ENCODE data around the gene GNG14. TPM values are rescaled to one million over a fixed set of nuclear protein-coding genes. Genes with fewer than 3 reads are reported as not detected.
A peak's percentile ranks its signal among the peaks of the same experiment; 100 is the strongest.
"Not testable (repeated sequence)": the region's sequence is repeated elsewhere in the genome, so short reads cannot be mapped to it uniquely, and the experiment has no call there.

The GNG14 gene
- total and polyA plus RNA-seq, 2 donors: 0.14 TPM; not detected in 1

DNA sequence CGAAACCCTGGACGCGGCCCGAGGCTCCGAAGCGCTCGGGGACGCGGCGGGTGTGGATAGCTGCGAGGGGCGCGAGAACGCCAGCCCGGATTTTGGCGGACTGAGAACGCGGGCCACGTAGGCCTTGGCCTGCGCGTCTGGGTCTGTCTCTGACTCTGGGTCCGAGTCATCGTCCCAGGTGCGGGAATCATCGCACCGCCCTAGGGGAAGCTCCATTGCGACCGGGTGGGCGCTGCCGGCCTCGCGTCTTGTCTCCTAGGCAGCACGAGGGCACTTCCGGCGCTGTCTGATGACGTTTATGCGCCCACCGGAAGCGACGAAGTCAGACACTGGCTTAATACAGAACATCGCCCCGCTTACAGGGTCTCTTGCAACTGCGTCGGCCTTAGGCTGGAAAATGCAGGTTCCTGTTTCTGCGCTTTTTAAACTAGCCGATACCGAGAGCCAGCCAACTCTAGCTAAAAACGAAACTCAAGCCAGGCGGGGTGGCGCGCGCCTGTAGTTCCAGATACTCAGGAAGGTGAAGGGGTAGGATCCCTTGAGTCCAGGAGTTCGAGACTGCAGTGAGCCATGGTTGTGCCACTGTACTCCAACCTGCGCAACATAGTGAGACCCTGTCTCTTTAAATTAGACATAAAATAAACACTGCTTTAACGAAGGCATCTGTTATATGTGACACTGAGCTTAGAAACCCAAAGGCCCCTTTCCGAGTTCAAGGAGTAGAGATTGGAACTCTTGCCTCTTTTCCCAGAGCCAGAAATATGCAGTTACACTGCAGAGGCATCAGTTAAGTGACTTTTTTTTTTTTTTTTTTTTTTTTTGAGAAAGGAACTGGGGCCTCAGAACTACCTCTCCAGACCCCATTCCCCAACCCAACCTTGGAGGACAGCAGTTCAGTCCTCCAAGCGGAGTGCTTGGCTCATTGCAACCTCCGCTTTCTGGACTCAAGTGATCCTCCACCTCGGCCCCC lies 8.9 kb downstream of the GNG14 start, which contains the start of gene FBXW9:
TSS of gene FBXW9 (minus strand) at position 266 of the 970 bp plus-strand sequence. CDS start at position 216, 50 bp downstream.
- 7% methylated on average over 59 of the region's 59 CpGs for WGBS
- H3K4me1 ChIP-seq (ENCODE audit: control insufficient read depth in 2 of 2, insufficient read depth in 2 of 2, low read length in 2 of 2): peaks cover 10 to 14% of the 10 kb centered on the region in 2 donors
- H3K36me3 ChIP-seq (ENCODE audit: control insufficient read depth in 2 of 2, insufficient read depth in 2 of 2, low read length in 1 of 2): peaks cover 25 to 31% of the 10 kb centered on the region in 2 donors
- DNase-seq (ENCODE audit: low read depth in 6 of 9, low spot score in 9 of 9): peak; percentile 92 to 98 (median 96)
- H3K4me3 ChIP-seq (ENCODE audit: low read length in 2 of 2): peak within 1 kb of the TSS; percentile 66 to 93
- no peaks in the 10 kb centered on the region for H3K27me3 ChIP-seq (ENCODE audit: control insufficient read depth in 2 of 2, insufficient read depth in 1 of 2, low read length in 1 of 2)
- H3K9me3 ChIP-seq (ENCODE audit: control insufficient read depth in 2 of 2, insufficient read depth in 1 of 2, low read length in 1 of 2): no peaks in the 10 kb centered on the region
- H3K27ac ChIP-seq (ENCODE audit: low read depth in 1 of 2, low read length in 1 of 2): peak within 1 kb of the TSS; percentile 95 to 98

DNA sequence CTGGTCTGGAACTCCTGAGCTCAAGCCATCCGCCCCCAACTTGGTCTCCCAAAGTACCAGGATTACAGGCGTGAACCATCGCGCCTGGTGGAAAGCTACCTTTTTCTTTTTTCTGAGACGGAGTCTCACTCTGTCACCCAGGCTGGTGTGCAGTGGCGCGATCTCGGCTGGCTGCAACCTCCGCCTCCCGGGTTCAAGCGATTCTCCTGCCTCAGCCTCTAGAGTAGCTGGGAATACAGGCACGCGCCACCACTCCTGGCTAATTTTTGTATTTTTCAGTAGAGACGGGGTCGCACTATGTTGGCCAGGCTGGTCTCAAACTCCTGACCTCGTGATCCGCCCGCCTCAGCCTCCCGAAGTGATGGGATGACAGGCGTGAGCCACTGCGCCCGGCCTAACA lies 9.6 kb downstream of the GNG14 start:
- H3K27ac ChIP-seq (ENCODE audit: low read depth in 1 of 2, low read length in 1 of 2); H3K4me3 ChIP-seq (ENCODE audit: low read length in 2 of 2); H3K27me3 ChIP-seq (ENCODE audit: control insufficient read depth in 2 of 2, insufficient read depth in 1 of 2, low read length in 1 of 2); DNase-seq (ENCODE audit: low read depth in 6 of 9, low spot score in 9 of 9); H3K9me3 ChIP-seq (ENCODE audit: control insufficient read depth in 2 of 2, insufficient read depth in 1 of 2, low read length in 1 of 2): not testable (repeated sequence)
- H3K36me3 ChIP-seq (ENCODE audit: control insufficient read depth in 2 of 2, insufficient read depth in 2 of 2, low read length in 1 of 2): peaks cover 33 to 38% of the 10 kb centered on the region in 2 donors
- 97% methylated on average over 22 of the region's 22 CpGs for WGBS
- H3K4me1 ChIP-seq (ENCODE audit: control insufficient read depth in 2 of 2, insufficient read depth in 2 of 2, low read length in 2 of 2): peaks cover 10 to 14% of the 10 kb centered on the region in 2 donors

DNA sequence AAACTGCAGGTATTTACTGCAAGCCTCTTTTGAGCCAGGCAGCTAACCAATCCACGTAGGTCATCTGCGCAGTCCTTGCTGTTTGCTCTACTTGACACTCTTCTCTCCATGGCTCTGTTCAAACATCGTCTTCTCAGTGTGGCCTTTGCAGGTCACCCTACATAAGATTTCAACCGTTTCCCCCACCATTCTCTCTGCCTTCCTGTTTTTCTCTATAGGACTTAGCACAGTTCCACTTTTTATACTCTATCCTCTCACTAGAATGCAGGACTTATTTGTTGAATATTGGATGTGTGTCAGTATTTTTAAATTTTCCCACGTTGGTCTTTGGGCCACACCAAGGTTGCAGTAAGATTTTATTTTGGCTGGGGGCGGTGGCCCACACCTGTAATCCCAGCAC lies 10.3 kb downstream of the GNG14 start:
- H3K36me3 ChIP-seq (ENCODE audit: control insufficient read depth in 2 of 2, insufficient read depth in 2 of 2, low read length in 1 of 2): peaks cover 33 to 40% of the 10 kb centered on the region in 2 donors
- peaks cover 10 to 14% of the 10 kb centered on the region in 2 donors for H3K4me1 ChIP-seq (ENCODE audit: control insufficient read depth in 2 of 2, insufficient read depth in 2 of 2, low read length in 2 of 2)
- H3K9me3 ChIP-seq (ENCODE audit: control insufficient read depth in 2 of 2, insufficient read depth in 1 of 2, low read length in 1 of 2): no peaks in the 10 kb centered on the region
- no peaks in the 10 kb centered on the region for H3K27me3 ChIP-seq (ENCODE audit: control insufficient read depth in 2 of 2, insufficient read depth in 1 of 2, low read length in 1 of 2)
- no peak for DNase-seq (ENCODE audit: low read depth in 6 of 9, low spot score in 9 of 9)
- 91% methylated on average over 6 of the region's 6 CpGs for whole genome bisulfite sequencing
- no peak overlapping the region for H3K4me3 ChIP-seq (ENCODE audit: low read length in 2 of 2)
- no peak overlapping the region for H3K27ac ChIP-seq (ENCODE audit: low read depth in 1 of 2, low read length in 1 of 2)

DNA sequence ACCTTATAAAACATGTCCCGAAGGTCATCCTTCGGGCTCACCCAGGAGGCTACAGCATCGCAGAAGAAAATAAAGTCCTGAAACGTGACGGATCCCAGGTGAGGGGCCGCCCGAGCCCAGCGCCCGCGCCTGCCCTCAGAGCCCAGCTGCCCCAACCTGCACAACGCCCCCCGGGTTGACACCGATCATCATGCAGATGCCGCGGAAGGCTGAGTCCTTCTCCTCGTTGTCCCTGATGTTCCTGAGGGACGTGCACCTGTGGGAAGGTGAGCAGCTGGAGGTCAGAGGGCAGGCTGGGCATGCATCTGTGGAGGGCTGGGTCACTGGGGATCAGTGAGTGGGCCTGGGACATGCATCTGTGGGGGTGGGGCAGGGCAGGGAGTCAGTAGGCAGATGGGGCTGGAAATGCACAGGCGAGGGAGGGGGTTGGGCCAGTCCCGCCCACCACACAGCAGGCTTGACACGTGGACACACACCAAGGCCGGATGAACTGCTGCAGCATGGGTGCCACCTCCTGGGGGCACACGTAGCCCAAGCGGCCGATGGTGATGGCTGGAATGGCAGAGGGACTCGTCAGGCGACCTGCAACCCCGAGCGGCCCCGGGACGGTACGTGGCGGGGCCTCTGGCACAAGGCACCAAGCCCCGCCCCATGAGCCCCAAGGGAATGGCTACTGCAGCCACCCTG lies 13.9 kb downstream of the GNG14 start:
- Histone ChIP-seq H3K4me1 (ENCODE audit: control insufficient read depth in 2 of 2, insufficient read depth in 2 of 2, low read length in 2 of 2) (peaks cover 5 to 6% of the 10 kb centered on the region in 2 donors), H3K9me3 (ENCODE audit: control insufficient read depth in 2 of 2, insufficient read depth in 1 of 2, low read length in 1 of 2) (no peaks in the 10 kb centered on the region), H3K4me3 (ENCODE audit: low read length in 2 of 2) (no peak overlapping the region), H3K27me3 (ENCODE audit: control insufficient read depth in 2 of 2, insufficient read depth in 1 of 2, low read length in 1 of 2) (no peaks in the 10 kb centered on the region), H3K27ac (ENCODE audit: low read depth in 1 of 2, low read length in 1 of 2) (no peak overlapping the region), H3K36me3 (ENCODE audit: control insufficient read depth in 2 of 2, insufficient read depth in 2 of 2, low read length in 1 of 2) (peaks cover 63 to 71% of the 10 kb centered on the region in 2 donors)
- no peak for DNase-seq (ENCODE audit: low read depth in 6 of 9, low spot score in 9 of 9)
- WGBS: 99% methylated on average over 33 of the region's 33 CpGs

DNA sequence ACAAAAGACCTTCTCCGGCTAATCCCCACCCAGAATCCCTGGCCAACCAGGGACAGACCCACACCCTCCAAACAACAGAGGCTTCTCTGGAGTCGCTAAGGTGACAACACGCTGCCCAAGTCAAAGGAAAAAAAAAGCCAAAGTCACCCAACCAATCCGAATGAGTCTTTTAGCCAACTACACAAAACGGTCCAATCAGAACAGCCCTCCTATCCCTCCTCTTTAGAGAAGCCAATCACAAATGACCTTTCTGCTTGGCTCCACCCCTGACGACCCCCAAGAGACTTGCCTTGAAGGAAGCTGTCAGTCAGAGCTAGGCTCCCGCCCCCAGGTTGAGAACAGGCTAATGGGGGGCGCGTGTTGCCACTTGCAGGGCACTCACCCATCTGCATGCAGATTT lies 15.2 kb downstream of the GNG14 start:
- Histone ChIP-seq H3K4me1 (ENCODE audit: control insufficient read depth in 2 of 2, insufficient read depth in 2 of 2, low read length in 2 of 2) (no peaks in the 10 kb centered on the region), H3K9me3 (ENCODE audit: control insufficient read depth in 2 of 2, insufficient read depth in 1 of 2, low read length in 1 of 2) (no peaks in the 10 kb centered on the region), H3K27me3 (ENCODE audit: control insufficient read depth in 2 of 2, insufficient read depth in 1 of 2, low read length in 1 of 2) (no peaks in the 10 kb centered on the region), H3K27ac (ENCODE audit: low read depth in 1 of 2, low read length in 1 of 2) (no peak overlapping the region), H3K36me3 (ENCODE audit: control insufficient read depth in 2 of 2, insufficient read depth in 2 of 2, low read length in 1 of 2) (peaks cover 68 to 80% of the 10 kb centered on the region in 2 donors), H3K4me3 (ENCODE audit: low read length in 2 of 2) (no peak overlapping the region)
- WGBS: 92% methylated on average over 9 of the region's 9 CpGs
- DNase-seq (ENCODE audit: low read depth in 6 of 9, low spot score in 9 of 9): peak in 1 of 9 donors; percentile 62

DNA sequence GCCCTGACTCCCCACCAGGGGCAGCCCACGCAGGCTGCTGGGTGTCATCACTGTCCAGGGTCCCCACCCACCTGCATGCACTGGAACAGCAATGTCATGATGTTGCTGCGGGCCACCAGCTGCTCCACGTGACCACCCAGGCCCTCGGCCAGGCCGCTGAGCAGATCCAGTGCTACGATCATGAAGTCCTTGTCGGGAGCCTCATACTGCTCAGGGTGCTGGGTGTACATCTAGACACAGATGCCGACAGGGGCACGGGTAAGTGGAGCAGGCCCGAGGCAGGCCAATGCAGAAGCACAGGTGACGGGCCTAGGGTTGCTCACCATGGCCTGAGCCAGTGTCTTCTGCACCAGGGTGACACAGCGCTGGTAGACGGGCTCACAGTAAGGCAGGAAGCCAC lies 17.4 kb downstream of the GNG14 start:
- Histone ChIP-seq H3K9me3 (ENCODE audit: control insufficient read depth in 2 of 2, insufficient read depth in 1 of 2, low read length in 1 of 2) (no peaks in the 10 kb centered on the region), H3K4me3 (ENCODE audit: low read length in 2 of 2) (no peak overlapping the region), H3K4me1 (ENCODE audit: control insufficient read depth in 2 of 2, insufficient read depth in 2 of 2, low read length in 2 of 2) (no peaks in the 10 kb centered on the region), H3K27ac (ENCODE audit: low read depth in 1 of 2, low read length in 1 of 2) (no peak overlapping the region), H3K36me3 (ENCODE audit: control insufficient read depth in 2 of 2, insufficient read depth in 2 of 2, low read length in 1 of 2) (peaks cover 82 to 84% of the 10 kb centered on the region in 2 donors), H3K27me3 (ENCODE audit: control insufficient read depth in 2 of 2, insufficient read depth in 1 of 2, low read length in 1 of 2) (no peaks in the 10 kb centered on the region)
- 98% methylated on average over 13 of the region's 13 CpGs for WGBS
- DNase-seq (ENCODE audit: low read depth in 6 of 9, low spot score in 9 of 9): no peak

DNA sequence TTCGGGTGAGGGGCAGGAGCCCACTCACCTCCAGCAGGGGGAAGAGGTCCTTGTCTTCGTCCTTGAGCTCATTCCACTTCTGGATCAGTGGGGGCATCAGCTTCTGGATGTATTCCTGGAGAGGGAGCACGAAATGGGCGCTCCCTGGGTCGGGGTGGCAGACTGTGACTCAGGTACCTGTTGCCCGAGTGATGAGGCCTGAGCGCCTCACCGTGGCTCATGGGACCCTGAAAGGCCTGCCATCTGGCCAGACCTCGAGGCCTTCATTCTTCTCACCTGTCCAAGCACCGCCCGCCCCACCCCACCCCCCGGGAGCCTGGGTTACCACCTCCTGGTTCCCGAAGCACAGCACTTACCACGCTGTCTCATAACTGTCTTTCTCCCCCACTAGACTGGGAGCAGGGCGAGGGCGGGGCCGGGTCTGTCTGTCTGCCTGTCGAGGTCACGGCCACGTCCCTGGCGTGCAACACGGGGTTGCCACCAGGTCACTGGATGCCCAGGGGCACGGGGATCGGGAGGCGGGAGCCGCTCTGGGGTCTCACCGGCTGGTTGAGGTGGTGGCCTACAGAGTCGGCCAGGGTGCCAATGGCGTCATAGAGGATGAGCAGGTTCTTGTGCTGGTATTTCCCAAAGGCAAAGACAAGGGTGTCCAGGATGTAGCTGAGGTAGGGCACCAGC lies 18.0 kb downstream of the GNG14 start:
- H3K9me3 ChIP-seq (ENCODE audit: control insufficient read depth in 2 of 2, insufficient read depth in 1 of 2, low read length in 1 of 2): no peaks in the 10 kb centered on the region
- 98% methylated on average over 29 of the region's 29 CpGs for WGBS
- peaks cover 82 to 85% of the 10 kb centered on the region in 2 donors for H3K36me3 ChIP-seq (ENCODE audit: control insufficient read depth in 2 of 2, insufficient read depth in 2 of 2, low read length in 1 of 2)
- DNase-seq (ENCODE audit: low read depth in 6 of 9, low spot score in 9 of 9): no peak
- H3K27ac ChIP-seq (ENCODE audit: low read depth in 1 of 2, low read length in 1 of 2): no peak overlapping the region
- H3K4me3 ChIP-seq (ENCODE audit: low read length in 2 of 2): no peak overlapping the region
- no peaks in the 10 kb centered on the region for H3K4me1 ChIP-seq (ENCODE audit: control insufficient read depth in 2 of 2, insufficient read depth in 2 of 2, low read length in 2 of 2)
- no peaks in the 10 kb centered on the region for H3K27me3 ChIP-seq (ENCODE audit: control insufficient read depth in 2 of 2, insufficient read depth in 1 of 2, low read length in 1 of 2)

DNA sequence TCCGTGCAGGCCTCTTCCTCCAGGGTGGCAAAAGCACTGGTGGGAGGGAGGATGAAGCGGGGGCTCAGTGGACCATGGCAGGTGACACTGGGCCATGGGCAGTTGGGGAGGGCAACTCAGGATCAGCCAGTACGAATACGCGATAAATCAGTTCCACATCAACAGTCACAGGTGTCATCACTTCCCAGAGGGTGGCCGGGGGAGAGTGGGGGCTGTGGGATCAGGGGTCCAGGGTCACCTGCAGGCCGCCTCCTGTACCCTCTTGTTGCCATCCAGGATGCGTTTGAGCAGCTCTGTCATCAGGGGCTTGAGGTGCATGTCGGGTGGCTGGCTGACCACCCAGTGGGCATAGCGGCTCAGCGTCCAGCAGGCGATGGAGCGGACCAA lies 18.5 kb downstream of the GNG14 start:
- DNase-seq (ENCODE audit: low read depth in 6 of 9, low spot score in 9 of 9): no peak
- WGBS: 98% methylated on average over 13 of the region's 13 CpGs
- H3K27me3 ChIP-seq (ENCODE audit: control insufficient read depth in 2 of 2, insufficient read depth in 1 of 2, low read length in 1 of 2): no peaks in the 10 kb centered on the region
- H3K4me3 ChIP-seq (ENCODE audit: low read length in 2 of 2): no peak overlapping the region
- no peaks in the 10 kb centered on the region for H3K4me1 ChIP-seq (ENCODE audit: control insufficient read depth in 2 of 2, insufficient read depth in 2 of 2, low read length in 2 of 2)
- H3K9me3 ChIP-seq (ENCODE audit: control insufficient read depth in 2 of 2, insufficient read depth in 1 of 2, low read length in 1 of 2): no peaks in the 10 kb centered on the region
- no peak overlapping the region for H3K27ac ChIP-seq (ENCODE audit: low read depth in 1 of 2, low read length in 1 of 2)
- peaks cover 82 to 84% of the 10 kb centered on the region in 2 donors for H3K36me3 ChIP-seq (ENCODE audit: control insufficient read depth in 2 of 2, insufficient read depth in 2 of 2, low read length in 1 of 2)

All from thymus (tissue), 11 donors.